NCI-H2081 treated with DMSO at 0.1 percent for 48 hours (cell line): Measurements from ENCODE around the gene TBC1D3K.
"Not testable (repeated sequence)": the region's sequence is repeated elsewhere in the genome, so short reads cannot be mapped to it uniquely, and the experiment has no call there.

Experiments used
- DNase-seq: peaks from one replicate; lab custom pipeline; 2025; lab: John Stamatoyannopoulos, UW

TBC1D3K gene

DNA sequence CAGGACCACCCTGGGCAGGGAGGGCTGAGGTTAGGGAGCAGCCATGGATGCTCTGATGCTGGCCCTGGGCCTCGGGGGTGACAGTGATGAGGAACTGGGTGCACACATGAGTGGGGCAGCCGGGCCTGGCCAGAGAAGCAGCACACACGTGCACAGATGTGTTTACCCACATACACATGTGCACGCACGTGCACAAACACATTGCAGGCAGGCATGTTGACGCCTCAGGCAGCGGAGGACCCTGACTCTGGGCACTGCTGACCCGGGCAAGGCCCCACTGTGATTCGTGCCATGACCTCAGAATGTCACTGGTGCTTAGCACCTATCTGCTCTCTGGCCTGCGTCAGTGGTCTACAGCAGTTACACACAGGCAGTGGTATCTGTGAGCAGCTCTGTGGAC is at the start of gene TBC1D3K:
TSS of gene TBC1D3K (plus strand) at position 301 of the 400 bp plus-strand sequence. CDS start 1,585 bp downstream, outside the sequence.
- not testable (repeated sequence) for DNase-seq

DNA sequence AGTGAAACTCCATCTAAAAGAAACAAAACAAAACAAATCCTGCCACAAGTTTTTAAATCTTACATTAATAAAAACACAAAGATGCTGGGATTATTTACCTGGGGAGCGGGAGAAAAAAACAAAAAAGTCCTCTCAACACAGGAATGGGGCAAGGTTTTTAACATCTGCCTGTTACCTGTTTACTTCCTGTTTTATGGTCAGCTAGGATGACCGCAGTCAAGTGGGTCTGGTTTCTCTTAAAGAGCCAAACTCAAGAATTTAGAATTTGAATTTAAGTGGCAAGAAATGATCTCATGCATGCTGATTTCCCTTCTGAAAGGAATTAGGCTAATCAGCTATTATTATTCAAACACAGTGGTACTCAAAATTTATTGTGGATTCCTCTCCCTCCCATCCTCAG is 39.7 kb upstream of the TBC1D3K start:
- DNase-seq, result no peak

DNA sequence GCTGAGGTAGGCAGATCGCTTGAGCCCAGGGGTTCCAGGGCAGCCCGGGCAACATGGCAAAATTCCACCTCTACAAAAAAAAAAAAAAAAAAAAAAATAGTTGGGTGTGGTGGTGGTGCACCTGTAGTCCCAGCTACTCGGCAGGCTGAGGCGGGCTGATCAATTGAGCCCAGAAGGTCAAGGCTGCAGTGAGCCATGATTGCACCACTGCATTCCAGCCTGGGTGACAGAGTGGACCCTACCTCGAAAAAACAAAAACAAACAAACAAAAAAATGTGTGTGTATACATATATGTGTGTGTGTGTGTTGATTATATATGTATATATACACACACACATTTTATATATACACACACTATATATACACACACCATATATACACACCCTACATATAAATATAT is 39.1 kb upstream of the TBC1D3K start:
- no peak for DNase-seq

DNA sequence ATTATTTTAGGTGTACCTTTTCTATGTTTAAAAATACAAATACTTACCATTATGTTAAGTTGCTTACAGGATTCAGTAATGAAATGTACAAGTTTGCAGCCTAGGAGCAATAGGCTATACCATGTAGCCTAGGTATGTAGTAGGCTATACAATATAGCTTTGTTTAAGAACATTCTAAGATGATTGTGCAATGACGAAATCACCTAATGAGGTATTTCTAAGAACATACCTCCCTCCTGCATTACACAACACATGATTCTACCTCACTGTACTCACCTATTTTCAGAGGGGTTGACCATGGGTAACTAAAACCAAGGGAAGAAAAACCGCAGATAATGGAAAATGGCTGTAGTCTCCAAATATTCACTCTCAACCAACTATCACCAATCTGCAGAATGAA is 35.3 kb upstream of the TBC1D3K start:
- no peak for DNase-seq

DNA sequence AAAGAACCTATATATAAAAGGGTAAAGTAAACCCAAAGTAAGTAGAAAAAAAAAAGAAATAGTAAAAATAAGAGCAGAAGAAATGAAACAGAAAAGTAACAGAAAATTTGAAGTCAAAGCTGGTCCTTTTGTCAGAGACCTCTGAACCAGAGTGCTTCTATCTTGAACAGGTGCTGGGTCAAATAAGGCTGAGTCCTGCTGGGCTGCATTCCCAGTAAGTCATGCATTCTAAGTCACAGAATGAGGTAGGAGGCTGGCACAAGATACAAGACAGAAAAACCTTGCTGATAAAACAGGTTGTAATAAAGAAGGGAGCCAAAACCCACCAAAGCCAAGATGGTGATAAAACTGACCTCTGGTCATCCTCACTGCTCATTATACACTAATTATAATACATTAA is 27.3 kb upstream of the TBC1D3K start:
- DNase-seq, result not testable (repeated sequence)
